ENCODE data around the gene MYCL. TPM values are rescaled to one million over a fixed set of nuclear protein-coding genes. Genes with fewer than 3 reads are reported as not detected.

MYCL gene
- total and polyA plus RNA-seq, 2 of the 13 experiments (the other 11 are each of a cell fraction or from before 2014, with no cell fraction given): 0.31 to 1.7 TPM

DNA sequence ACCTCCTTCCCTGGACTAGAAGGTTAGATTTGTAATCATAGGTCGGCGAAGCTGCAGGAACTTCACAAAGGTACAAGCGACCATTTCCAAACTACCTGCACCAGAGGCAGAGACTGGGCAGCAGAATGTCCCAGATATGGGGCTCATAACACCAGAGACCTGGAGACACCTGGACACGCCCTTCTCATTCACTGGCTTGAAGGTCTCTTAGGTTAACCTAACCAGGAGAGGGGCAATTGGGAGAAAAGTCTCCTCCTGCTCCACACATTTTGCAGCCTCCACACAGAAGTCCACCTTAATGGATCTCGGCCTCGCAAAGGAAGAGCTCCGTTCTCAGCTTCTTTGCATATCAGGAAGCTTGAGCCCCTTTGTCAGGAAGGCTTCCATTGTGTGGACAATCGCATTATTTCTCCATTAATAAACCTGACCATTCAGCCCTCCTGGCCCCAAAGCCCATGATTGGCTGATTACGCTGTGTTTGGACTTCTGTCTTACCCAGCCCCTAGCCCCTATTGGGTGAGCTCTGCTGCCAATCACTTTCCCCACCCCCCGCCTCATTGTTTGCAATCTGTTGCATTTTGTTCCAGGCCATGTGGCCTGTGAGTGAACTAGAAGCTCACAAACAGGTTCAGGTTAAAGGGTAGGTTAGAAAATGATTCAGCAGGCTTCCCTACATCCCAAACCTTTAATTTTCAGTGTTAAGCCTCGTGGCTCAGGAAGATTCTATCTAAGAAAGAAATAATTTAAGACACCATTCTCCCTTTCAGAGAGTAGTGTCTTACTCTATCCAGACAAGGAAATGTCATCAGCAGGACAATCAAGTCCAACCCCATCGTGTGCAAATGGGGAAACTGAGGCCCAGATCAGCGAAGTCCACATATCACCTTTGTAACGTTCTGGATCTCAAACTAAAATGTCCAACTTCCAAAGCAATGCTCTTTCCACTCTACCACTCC, 2.8 kb downstream of the MYCL start (continued):
- TF ChIP-seq ZNF616 (CRISPR knock-in tag; IDR thresholded peaks at IDR 0.05; ENCODE audit: low read depth) (no peak), ZNF280D (CRISPR knock-in tag; IDR thresholded peaks at IDR 0.05) (0 out of 2 replicates have a peak, but pooled peaks have one; percentile 32), ZNF816 (CRISPR knock-in tag; IDR thresholded peaks at IDR 0.05; ENCODE audit: borderline replicate concordance) (no peak), SMARCE1 (IDR thresholded peaks at IDR 0.05; ENCODE audit: borderline replicate concordance) (no peak), PATZ1 (CRISPR knock-in tag; IDR thresholded peaks at IDR 0.05) (no peak), XBP1 (CRISPR knock-in tag; IDR thresholded peaks at IDR 0.05) (no peak), TCF7 (IDR thresholded peaks at IDR 0.05; ENCODE audit: low read depth) (no peak), GFI1 (CRISPR knock-in tag; IDR thresholded peaks at IDR 0.05; ENCODE audit: borderline replicate concordance) (no peak), JDP2 (CRISPR knock-in tag; IDR thresholded peaks at IDR 0.05; ENCODE audit: borderline replicate concordance) (no peak), MXD1 (CRISPR knock-in tag; IDR thresholded peaks at IDR 0.05) (no peak), ZC3H4 (CRISPR knock-in tag; IDR thresholded peaks at IDR 0.05; ENCODE audit: borderline replicate concordance) (no peak), EZH2 (conservative IDR thresholded peaks at IDR 0.05; ENCODE audit: low read depth, low read length) (no peak), HMG20B (CRISPR knock-in tag; conservative IDR thresholded peaks at IDR 0.05) (no peak), ZNF121 (CRISPR knock-in tag; IDR thresholded peaks at IDR 0.05) (no peak)
- TF ChIP-seq, protein P1, sequence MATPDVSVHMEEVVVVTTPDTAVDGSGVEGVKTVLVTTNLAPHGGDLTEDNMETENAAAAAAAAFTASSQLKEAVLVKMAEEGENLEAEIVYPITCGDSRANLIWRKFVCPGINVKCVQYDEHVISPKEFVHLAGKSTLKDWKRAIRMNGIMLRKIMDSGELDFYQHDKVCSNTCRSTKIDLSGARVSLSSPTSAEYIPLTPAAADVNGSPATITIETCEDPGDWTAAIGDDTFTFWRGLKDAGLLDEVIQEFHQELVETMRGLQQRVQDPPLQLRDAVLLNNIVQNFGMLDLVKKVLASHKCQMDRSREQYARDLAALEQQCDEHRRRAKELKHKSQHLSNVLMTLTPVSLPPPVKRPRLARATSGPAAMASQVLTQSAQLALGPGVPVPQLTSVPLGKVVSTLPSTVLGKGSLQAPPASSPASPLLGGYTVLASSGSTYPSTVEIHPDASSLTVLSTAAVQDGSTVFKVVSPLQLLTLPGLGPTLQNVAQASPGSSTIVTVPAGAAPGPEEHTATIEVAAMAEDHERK (CRISPR knock-in tag; IDR thresholded peaks at IDR 0.05; ENCODE audit: low read depth): no peak
- TF ChIP-seq, protein P2, sequence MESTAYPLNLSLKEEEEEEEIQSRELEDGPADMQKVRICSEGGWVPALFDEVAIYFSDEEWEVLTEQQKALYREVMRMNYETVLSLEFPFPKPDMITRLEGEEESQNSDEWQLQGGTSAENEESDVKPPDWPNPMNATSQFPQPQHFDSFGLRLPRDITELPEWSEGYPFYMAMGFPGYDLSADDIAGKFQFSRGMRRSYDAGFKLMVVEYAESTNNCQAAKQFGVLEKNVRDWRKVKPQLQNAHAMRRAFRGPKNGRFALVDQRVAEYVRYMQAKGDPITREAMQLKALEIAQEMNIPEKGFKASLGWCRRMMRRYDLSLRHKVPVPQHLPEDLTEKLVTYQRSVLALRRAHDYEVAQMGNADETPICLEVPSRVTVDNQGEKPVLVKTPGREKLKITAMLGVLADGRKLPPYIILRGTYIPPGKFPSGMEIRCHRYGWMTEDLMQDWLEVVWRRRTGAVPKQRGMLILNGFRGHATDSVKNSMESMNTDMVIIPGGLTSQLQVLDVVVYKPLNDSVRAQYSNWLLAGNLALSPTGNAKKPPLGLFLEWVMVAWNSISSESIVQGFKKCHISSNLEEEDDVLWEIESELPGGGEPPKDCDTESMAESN (CRISPR knock-in tag; conservative IDR thresholded peaks at IDR 0.05): no peak
- TF ChIP-seq, protein P3, sequence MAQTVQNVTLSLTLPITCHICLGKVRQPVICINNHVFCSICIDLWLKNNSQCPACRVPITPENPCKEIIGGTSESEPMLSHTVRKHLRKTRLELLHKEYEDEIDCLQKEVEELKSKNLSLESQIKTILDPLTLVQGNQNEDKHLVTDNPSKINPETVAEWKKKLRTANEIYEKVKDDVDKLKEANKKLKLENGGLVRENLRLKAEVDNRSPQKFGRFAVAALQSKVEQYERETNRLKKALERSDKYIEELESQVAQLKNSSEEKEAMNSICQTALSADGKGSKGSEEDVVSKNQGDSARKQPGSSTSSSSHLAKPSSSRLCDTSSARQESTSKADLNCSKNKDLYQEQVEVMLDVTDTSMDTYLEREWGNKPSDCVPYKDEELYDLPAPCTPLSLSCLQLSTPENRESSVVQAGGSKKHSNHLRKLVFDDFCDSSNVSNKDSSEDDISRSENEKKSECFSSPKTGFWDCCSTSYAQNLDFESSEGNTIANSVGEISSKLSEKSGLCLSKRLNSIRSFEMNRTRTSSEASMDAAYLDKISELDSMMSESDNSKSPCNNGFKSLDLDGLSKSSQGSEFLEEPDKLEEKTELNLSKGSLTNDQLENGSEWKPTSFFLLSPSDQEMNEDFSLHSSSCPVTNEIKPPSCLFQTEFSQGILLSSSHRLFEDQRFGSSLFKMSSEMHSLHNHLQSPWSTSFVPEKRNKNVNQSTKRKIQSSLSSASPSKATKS (CRISPR knock-in tag; IDR thresholded peaks at IDR 0.05): no peak
